HepG2 (cell line): ENCODE results near the gene PCYT2. TPM values are rescaled to one million over a fixed set of nuclear protein-coding genes. Genes with fewer than 3 reads are reported as not detected.
A peak's percentile ranks its signal among the peaks of the same experiment; 100 is the strongest.

Experiments
- ATF4 ChIP-seq, 2 experiments: fragments of 450-650 bp in 1 of 2; sonication (generic) in 1 of 2; formaldehyde crosslinking; IDR thresholded peaks; 2 replicates each; pipeline versions ENCODE4 v1.5.0 to v1.8.0; 2020 to 2022; ENCODE audit warnings: mild to moderate bottlenecking in 1 of 2, missing genetic modification reagents in 1 of 2
- CCDC6 ChIP-seq: sonication (generic); formaldehyde crosslinking; IDR thresholded peaks from 2 replicates; pipeline ENCODE4 v1.8.1; 2022; ENCODE audit warnings: mild to moderate bottlenecking, missing genetic modification reagents, moderate library complexity
- E2F1 ChIP-seq: sonication (generic); formaldehyde crosslinking; IDR thresholded peaks from 2 replicates; pipeline ENCODE4 v1.5.0; 2020; ENCODE audit warnings: missing genetic modification reagents
- FIP1L1 ChIP-seq: fragments of 200-400 bp; formaldehyde crosslinking; IDR thresholded peaks from 2 replicates; pipeline ENCODE4 v1.6.1; 2018; ENCODE audit warnings: low read depth, mild to moderate bottlenecking, low read length, moderate library complexity, borderline replicate concordance; ENCODE audit not compliant: insufficient read depth
- HOXA3 ChIP-seq: sonication (generic); formaldehyde crosslinking; IDR thresholded peaks from 2 replicates; pipeline ENCODE4 v1.5.0; 2020; ENCODE audit warnings: missing genetic modification reagents
- KLF13 ChIP-seq: sonication (generic); formaldehyde crosslinking; IDR thresholded peaks from 2 replicates; pipeline ENCODE4 v1.4.0; 2020; ENCODE audit warnings: mild to moderate bottlenecking, missing genetic modification reagents
- PRDM15 ChIP-seq: sonication (generic); formaldehyde crosslinking; IDR thresholded peaks from 2 replicates; pipeline ENCODE4 v1.4.0; 2020; ENCODE audit warnings: missing genetic modification reagents
- PREB ChIP-seq: sonication (generic); formaldehyde crosslinking; IDR thresholded peaks from 2 replicates; pipeline ENCODE4 v1.4.0; 2020; ENCODE audit warnings: missing genetic modification reagents
- RFX5 ChIP-seq: IDR thresholded peaks from 2 replicates; pipeline ENCODE4 v1.6.1; 2011; ENCODE audit warnings: low read depth, low read length, improper control_type of control experiment
- TCF12 ChIP-seq, 2 experiments: fragments of 450-650 bp in 1 of 2; sonication (generic) in 1 of 2; formaldehyde crosslinking in 1 of 2; IDR thresholded peaks; 2 replicates each; pipeline versions ENCODE4 v1.6.1 to v1.8.0; 2017 to 2022; ENCODE audit warnings: antibody characterized with exemption in 1 of 2, mild to moderate bottlenecking in 1 of 2, missing genetic modification reagents in 1 of 2, moderate library complexity in 1 of 2
- ZFP36L1 ChIP-seq: sonication (generic); formaldehyde crosslinking; IDR thresholded peaks from 2 replicates; pipeline ENCODE4 v1.8.0; 2022; ENCODE audit warnings: mild to moderate bottlenecking, missing genetic modification reagents, moderate library complexity
- ZNF124 ChIP-seq: sonication (generic); formaldehyde crosslinking; IDR thresholded peaks from 2 replicates; pipeline ENCODE4 v1.4.0; 2020; ENCODE audit warnings: missing genetic modification reagents
- ZNF143 ChIP-seq: sonication (generic); formaldehyde crosslinking; IDR thresholded peaks from 2 replicates; pipeline ENCODE4 v1.4.0; 2020; ENCODE audit warnings: missing genetic modification reagents
- ZNF205 ChIP-seq: IDR thresholded peaks from 2 replicates; pipeline ENCODE4 v1.6.1; 2018; ENCODE audit warnings: missing biosample characterization, missing genetic modification reagents
- ZNF460 ChIP-seq: sonication (generic); formaldehyde crosslinking; IDR thresholded peaks from 2 replicates; pipeline ENCODE4 v1.5.1; 2020; ENCODE audit warnings: missing genetic modification reagents, mild to moderate bottlenecking, borderline replicate concordance
- ZNF501 ChIP-seq: sonication (generic); formaldehyde crosslinking; IDR thresholded peaks from 2 replicates; pipeline ENCODE4 v1.5.1; 2020; ENCODE audit warnings: mild to moderate bottlenecking, moderate library complexity, missing genetic modification reagents
- ZNF672 ChIP-seq: sonication (generic); formaldehyde crosslinking; IDR thresholded peaks from 2 replicates; pipeline ENCODE4 v1.8.1; 2022; ENCODE audit warnings: missing genetic modification reagents
- ZNF740 ChIP-seq: sonication (generic); formaldehyde crosslinking; IDR thresholded peaks from 2 replicates; pipeline ENCODE4 v1.4.0; 2020; ENCODE audit warnings: missing genetic modification reagents
- polyA plus RNA-seq, 8 experiments: library from polyadenylated mRNA; depleted of rRNA in 3 of 8; stranded (reverse) in 7 of 8; unstranded in 1 of 8; fragments of >200 nt; fragmentation: Illumina TruSeq in 4 of 8; extraction: Trizol in 4 of 8; gene quantifications; 2 replicates each; pipeline versions ENCODE4 v1.2.1 to v1.2.3, GENCODE V29; 2011 to 2016; ENCODE audit warnings: low read depth in 4 of 8, missing spikeins in 1 of 8, mixed read lengths in 1 of 8; ENCODE audit not compliant: insufficient read depth in 1 of 8
- total RNA-seq, 5 experiments: library from RNA; depleted of rRNA; stranded (reverse); fragments of >200 nt; fragmentation: Illumina TruSeq; extraction: Trizol; gene quantifications; 2 replicates each; pipeline ENCODE4 v1.2.3, GENCODE V29; 2016; ENCODE audit warnings: low read depth in 1 of 5

Gene PCYT2
- total and polyA plus RNA-seq, 2 of the 13 experiments (the other 11 are each of a cell fraction or from before 2014, with no cell fraction given), result 147 to 297 TPM

- TF ChIP-seq PRDM15 (CRISPR knock-in tag) (peak; percentile 78), ZNF672 (CRISPR knock-in tag) (no peak), PREB (CRISPR knock-in tag) (no peak), ZNF501 (CRISPR knock-in tag) (peak; percentile 88), ZNF740 (CRISPR knock-in tag) (peak; percentile 63; the same call in 1 of the 2 replicates), ZNF205 (peak; percentile 57; the same call in 1 of the 2 replicates), KLF13 (CRISPR knock-in tag) (peak; percentile 42; the same call in 1 of the 2 replicates), HOXA3 (CRISPR knock-in tag) (peak; percentile 90), ZNF124 (CRISPR knock-in tag) (no peak; the same call in 1 of the 2 replicates), ZNF460 (no peak), E2F1 (CRISPR knock-in tag) (peak; percentile 68; the same call in 1 of the 2 replicates), FIP1L1 (no peak), TCF12 (IDR thresholded peaks at IDR 0.05) (no peak), TCF12 (CRISPR knock-in tag; IDR thresholded peaks at IDR 0.05) (peak; percentile 26; the same call in 1 of the 2 replicates), ZNF143 (peak; percentile 64), ZFP36L1 (no peak; the same call in 1 of the 2 replicates), RFX5 (peak; percentile 34; the same call in 1 of the 2 replicates), ATF4 (CRISPR knock-in tag; IDR thresholded peaks at IDR 0.05) (peak in 1 of 2 experiments; percentile 75; a peak in 2 of 4 replicates), CCDC6 (CRISPR knock-in tag) (no peak; the same call in 1 of the 2 replicates)
Measured at GRCh38 chr17:81909966-81910839, 996 bp downstream of the PCYT2 start (continued).
